Activated T-cell treated with anti-CD3 and anti-CD28 coated beads for 24 hours (primary cell): ENCODE data around the gene ERBB4.

Experiments used
- DNase-seq: peaks from one replicate; pipeline ENCODE4 v3.0.0-alpha.2; 2020; ENCODE audit warnings: low read depth

The ERBB4 gene

DNA sequence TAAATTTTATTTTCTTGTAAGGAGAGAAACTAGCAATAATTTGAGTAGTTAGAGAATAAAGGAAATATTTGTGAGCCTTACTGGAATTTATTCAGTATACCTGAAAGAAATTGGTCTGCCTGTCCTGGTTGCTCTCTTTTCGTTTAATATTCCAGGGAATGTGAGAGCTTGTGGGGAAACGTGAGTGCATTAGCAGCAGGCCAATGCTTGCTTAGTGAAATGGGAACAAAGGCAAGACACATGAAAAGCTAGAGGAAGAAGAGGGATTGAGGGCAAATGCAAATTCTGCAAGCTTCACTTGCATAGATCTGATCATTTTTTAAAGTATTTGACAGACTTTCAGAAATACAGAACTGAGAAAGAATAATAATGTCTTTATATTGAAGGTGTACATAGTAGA is 111.0 kb downstream of the ERBB4 start:
- DNase-seq = no peak

DNA sequence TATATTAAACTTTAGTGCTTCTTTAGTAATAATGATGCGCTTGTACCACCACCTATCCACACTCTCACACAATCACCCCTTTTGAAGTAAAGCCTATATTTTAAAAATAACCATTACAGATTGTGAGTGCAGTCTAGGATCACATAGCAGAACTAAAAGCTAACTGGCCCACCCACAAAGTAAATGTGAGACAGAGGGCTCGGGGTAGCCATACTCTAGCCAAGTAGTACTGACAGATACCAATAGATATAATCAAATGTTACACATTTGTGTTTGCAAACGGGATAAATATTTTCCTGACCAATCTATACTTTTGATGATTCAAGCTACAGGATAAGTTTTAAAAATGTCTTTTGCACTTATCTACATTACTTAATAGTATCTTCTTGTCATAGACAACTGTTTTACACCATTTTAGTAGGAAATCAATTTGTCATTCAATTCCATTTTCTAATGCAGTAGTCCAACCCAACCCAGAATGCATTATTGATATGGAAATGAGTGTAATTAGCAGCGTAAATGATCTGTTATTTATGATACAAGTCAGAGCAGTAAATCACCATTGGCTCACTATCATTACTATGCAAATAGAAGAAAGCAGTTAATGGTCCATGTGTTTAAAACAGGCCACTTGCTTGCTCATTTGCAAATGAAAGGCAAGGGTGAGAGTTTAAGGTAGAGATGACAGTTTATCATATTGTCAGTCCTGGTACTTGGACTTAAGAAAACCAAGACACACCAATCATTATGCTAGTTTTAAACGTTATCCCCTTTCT is 111.8 kb downstream of the ERBB4 start:
- no peak for DNase-seq

DNA sequence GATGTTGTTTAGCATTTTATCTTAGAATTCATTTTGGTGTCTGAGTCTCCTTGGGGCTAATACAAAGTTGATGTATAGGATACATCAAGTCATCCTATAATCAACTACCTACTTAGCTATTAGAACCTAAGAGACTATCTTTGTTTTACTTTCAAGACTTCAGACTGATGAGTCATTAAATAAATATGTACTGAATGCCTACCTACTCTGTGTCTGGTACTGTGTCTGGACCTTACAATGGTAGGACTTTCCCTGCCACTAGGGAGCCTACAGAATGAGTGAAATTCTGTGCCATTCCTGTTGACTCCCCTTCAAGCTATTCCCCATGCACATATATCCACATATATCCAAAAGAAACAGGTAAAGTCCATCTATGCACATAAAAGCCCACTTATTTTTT is 114.5 kb downstream of the ERBB4 start:
- DNase-seq = no peak

DNA sequence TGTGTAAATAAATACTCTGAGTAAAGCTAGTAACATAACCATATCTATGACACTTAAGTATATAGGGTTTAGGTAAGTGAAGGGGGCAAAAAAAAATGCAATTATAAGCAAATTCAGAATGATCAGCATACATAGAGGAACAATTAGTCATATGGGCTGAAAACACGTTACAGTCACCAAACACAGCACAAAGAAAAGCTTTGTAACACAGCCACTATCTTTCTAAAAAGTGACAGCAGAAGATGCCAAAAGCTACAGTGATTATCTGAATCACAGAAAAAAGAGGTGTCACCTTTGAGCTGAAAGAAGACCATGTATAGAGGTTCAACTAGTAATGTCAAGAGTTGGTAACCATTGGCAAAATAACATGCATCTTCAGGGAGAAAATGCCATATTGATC is 115.5 kb downstream of the ERBB4 start:
- no peak for DNase-seq

DNA sequence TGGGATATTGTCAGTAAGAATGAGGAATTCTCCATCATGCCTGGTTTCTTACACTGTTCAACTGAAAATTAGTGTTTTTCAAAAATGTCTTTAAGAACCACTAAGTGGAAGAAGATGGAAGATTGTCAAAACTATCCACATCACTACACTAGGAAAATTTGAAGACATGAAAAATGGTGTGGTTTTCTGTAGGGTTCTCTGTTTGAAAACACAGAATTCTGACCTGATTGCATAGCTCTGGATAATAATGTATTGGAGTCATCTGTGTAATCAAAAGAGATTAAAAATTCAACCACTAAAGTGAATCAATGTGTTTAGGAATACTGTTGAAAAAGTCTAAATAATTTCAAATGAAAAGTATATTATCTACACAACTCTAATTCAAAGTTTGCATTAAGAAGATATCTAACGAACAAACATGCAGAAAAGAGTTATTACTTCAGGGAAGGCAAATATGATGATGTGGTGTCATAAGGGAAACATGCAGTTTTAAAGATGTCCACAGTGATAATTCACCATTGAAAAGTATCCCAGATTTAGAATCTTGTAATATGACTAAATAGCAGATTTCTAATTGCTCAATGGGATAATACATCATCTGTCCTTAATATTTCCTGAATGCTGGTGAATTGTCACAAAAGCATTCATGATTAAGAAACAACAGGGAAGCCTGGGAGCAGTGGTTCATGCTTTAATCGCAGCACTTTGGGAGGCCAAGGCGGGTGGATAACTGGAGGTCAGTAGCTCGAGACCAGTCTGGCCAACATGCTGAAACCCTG is 116.9 kb downstream of the ERBB4 start:
- no peak for DNase-seq

DNA sequence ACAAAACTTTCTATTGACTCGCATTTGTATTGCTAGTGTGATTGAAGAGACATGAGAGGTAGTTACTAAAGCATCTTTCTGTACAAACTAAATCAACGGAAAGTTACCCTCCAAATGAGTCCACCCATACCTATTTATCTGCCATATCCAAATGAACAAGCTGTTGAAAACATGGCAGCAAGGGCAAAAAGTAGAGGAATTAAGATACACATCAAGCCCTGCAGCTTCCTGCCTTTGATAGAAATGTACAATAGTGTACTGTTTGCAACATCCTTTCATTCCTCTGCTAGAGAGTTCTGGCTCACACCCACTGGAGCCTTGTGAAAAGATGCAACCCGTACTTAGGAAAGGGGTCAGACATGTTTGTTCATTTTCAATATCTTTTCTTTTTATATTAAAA is 122.5 kb downstream of the ERBB4 start:
- DNase-seq = no peak

- DNase-seq = no peak
Measured at GRCh38 chr2:212414767-212415211, 123.8 kb downstream of the ERBB4 start.

DNA sequence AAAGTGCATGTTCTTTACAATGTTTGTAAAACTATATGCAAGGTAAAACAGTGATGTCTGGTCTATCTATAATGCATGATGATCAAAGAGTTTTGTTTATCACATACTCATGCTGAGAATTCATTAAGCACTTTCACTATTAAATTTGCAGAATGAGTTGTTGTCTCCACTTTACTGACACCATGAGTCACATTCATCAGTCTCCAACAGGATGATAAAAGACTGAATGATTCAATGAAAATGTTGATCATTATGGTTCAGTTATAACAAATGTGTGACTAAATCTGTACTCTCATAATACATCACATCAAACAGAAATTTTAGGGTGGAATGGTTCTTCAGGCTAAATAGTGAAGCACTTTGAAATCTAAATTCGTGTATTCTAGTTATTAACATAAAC is 129.0 kb downstream of the ERBB4 start:
- DNase-seq = no peak

DNA sequence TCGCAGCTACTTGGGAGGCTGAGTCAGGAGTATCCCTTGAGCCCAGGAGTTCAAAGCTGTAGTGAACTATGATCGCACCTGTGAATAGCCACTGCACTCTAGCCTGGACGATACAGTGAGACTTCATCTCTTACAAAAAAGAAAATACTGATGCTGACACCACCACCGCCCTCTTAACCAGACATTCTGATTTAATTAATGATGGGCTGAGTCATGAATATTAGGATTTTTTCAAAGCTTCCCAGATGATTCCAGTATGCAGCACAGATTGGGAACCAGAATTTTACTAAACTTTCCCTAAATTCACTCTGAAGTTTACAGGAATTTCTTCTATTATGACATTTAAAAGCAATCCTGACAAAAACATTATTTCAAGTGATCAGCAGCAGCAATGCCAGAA is 130.1 kb downstream of the ERBB4 start:
- no peak for DNase-seq

GRCh38 chr2:212406716-212407115 is 131.9 kb downstream of the ERBB4 start:
- DNase-seq = no peak

DNA sequence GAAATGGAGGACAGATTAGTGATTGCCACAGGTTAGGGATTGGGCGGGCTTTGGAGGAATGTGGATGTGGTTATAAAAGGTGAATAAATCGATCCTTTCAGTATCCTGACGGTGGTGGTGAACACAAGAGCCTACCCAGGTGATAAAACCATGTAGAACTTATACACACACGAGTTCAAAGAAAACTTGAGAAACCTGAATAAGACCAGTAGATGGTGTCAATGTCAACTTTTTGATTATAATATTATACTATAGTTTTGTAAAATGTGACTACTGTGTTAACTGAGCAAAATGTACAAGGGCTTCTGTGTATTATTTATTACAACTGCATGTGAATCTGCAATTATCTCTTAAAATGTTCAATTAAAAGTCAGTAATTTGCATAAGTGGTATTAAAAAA is 136.3 kb downstream of the ERBB4 start:
- DNase-seq = no peak

- DNase-seq = no peak
Measured at GRCh38 chr2:212398316-212398715, 140.3 kb downstream of the ERBB4 start.

GRCh38 chr2:212392544-212392943 is 146.1 kb downstream of the ERBB4 start:
- no peak for DNase-seq

DNA sequence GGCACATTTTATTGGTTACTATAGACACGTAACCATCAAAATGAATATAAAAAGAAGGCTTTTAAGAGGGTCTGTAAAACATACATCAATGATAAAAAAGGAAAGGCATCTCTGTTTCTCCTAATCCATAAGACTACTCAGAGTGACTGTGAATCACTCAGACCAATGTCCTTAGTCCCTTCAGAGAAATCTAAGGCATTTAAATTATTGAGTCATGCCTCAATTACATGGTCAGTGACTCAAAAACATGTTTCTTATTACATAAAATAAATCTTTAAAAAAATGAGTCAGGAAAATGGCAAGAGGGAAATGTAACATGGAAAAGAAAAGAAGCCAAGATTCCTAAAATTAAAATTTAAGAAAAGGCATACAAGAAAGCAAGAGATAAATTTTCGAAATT is 146.6 kb downstream of the ERBB4 start:
- no peak for DNase-seq

GRCh38 chr2:212387146-212387545 is 151.5 kb downstream of the ERBB4 start:
- DNase-seq = no peak

DNA sequence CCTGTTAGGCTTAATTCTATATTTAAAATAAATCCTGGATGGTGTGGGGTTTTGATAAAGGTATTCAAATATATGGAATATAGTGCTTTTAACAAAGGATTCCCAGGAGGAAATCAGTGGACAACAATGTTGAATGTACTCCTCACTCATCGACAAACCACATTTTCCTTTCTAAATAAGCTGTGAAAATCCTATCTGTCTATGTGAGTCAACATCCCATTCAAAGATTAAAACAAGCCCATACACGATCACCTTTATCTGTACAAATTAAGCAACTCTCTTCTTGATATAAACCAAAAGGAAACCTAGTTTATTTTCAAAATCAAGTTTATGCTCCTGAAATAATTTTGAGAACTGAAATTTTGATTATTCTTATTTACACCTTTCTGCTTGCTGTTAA is 153.4 kb downstream of the ERBB4 start:
- no peak for DNase-seq

GRCh38 chr2:212384027-212384426 is 154.6 kb downstream of the ERBB4 start:
- no peak for DNase-seq

- no peak for DNase-seq
Measured at GRCh38 chr2:212381428-212382102, 157.0 kb downstream of the ERBB4 start.

DNA sequence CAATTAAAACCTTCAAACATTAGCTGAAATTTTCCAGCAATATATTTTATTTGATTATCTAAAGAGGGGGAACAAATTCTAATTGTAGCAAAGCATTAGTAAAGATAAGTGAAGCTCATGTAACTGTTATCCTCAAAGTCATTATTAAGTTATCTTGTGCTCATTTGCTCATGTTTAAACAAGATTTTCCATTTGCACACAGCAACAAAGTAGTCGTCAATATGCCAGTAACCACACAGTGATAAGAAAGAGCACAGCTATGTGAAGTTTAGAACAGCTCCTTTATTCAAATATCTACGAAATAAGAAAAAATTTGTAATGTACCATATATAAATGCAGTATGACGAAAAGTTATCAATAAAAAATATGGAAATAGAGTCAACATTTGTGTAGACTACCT is 159.5 kb downstream of the ERBB4 start:
- DNase-seq = no peak

DNA sequence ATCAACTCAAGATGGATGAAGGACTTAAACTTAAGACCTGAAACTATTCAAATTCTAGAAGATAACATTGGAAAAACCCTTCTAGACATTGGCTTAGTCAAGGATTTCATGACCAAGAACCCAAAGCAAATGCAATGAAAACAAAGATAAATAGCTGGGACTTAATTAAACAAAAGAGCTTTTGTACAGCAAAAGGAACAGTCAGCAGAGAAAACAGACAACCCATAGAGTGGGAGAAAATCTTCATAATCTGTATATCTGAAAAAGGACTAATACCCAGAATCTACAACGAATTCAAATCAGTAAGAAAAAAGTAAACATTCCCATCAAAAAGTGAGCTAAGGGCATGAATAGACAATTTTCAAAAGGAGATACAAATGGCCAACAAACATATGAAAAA is 171.2 kb downstream of the ERBB4 start:
- no peak for DNase-seq

DNA sequence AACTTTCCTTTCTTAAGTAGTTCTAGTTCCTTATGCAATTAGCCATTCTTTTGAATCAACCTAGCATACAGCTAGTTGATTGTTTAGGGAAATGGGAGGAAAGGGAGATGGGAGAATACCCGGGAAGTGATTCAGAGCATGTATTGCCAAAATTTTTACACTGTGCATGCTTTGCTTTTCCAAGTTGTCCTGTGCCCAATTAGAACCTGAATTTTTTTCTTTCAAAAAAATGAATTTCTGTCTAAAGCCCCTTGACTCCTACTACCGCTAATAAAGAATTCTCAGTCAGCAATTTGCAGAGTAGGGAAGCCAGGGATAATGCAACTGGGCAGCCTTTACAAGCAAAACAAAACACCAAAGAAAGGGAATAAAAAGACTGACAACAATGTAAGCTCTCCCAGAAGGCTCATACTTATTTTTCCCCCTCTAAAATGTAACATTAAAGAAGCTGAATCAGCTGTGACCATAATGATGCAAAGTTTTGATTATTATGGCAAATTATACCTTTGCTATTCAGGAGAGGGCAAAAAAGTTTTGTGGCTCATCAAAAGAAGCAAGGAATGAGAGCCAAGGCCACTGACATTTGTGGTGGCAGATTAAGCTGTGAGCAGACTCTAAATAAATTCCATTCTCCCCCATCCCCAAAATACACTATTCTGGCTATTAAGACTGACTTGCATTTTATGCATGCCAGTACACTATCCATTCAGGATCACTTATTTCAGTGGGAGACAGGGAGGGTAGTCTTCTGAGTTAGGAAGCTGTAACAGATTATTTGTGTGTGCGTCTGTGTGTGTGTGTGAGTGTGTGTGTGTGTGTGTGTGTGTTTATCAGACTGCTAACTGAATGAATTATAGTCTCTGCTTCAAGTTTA is 174.3 kb downstream of the ERBB4 start:
- DNase-seq = no peak

DNA sequence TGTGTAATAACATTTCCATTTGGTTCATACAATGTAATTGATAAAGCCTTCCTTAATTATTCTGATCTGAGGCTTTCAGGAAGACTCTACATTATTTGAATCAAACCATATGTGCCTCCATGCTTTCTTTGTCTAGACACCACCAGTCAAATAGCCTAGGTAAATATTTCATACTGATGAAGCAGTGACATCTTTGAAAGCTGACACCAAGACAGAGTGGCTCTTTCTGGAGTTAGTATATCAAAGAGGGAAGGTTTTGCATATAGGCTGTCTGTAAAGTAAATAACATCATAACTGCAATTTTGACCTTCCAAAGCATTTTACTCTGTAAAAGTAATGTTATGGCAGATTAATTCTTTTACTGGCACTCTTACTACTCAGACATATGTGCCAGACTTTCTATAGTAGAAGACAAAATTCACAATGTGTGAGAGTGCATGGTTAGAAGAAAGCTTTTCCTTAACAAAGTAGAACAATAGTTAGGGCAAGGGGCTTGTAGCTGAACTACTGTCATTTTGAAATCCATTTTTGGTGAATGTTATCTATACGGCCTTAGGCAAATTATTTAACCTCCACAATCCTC is 177.3 kb downstream of the ERBB4 start:
- no peak for DNase-seq
